Coronary artery (tissue), 2 donors: ENCODE measurements around the gene CD163.

Experiments
- DNase-seq: peaks from one replicate; pipeline ENCODE4 v3.0.0-alpha.2; 2017; ENCODE audit warnings: low spot score
- H3K27ac ChIP-seq, 2 donors: fragments of 200-600 bp; sonication (generic); one replicate each; pipeline ENCODE4 v1.5.1; 2016 to 2019
- H3K4me3 ChIP-seq: fragments of 200-600 bp; sonication (generic); 2 replicates; pipeline ENCODE4 v1.5.1; 2016; ENCODE audit warnings: mild to moderate bottlenecking, moderate library complexity
- TF ChIP-seq, protein P1 (sequence below): fragments of 200-600 bp; sonication (generic); IDR thresholded peaks from one replicate; pipeline ENCODE4 v1.5.1; 2019; ENCODE audit warnings: antibody characterized with exemption

The CD163 gene

DNA sequence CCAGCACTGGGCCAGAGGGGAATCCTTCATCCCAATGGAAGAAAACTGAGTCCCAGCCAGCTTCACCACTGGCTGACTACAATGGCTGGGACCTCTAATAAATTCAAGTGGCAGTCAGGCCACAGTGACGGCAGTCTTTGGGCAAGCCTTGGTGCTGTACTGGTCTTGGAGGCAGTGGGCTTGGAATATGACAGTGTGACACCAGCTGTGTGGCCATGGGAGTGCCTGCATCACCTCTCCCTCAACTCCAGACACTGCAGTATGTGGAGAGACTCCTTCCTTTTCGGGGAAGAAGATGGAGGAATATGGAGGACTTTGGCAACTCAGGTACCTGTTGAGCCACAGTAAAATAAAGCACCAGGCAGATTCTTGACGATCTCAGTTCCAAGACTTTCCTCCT is 43.6 kb downstream of the CD163 start:
- Histone ChIP-seq H3K4me3 (no peak overlapping the region), H3K27ac (no peak overlapping the region)
- TF ChIP-seq, protein P1, sequence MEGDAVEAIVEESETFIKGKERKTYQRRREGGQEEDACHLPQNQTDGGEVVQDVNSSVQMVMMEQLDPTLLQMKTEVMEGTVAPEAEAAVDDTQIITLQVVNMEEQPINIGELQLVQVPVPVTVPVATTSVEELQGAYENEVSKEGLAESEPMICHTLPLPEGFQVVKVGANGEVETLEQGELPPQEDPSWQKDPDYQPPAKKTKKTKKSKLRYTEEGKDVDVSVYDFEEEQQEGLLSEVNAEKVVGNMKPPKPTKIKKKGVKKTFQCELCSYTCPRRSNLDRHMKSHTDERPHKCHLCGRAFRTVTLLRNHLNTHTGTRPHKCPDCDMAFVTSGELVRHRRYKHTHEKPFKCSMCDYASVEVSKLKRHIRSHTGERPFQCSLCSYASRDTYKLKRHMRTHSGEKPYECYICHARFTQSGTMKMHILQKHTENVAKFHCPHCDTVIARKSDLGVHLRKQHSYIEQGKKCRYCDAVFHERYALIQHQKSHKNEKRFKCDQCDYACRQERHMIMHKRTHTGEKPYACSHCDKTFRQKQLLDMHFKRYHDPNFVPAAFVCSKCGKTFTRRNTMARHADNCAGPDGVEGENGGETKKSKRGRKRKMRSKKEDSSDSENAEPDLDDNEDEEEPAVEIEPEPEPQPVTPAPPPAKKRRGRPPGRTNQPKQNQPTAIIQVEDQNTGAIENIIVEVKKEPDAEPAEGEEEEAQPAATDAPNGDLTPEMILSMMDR, result no peak
- DNase-seq, result no peak

DNA sequence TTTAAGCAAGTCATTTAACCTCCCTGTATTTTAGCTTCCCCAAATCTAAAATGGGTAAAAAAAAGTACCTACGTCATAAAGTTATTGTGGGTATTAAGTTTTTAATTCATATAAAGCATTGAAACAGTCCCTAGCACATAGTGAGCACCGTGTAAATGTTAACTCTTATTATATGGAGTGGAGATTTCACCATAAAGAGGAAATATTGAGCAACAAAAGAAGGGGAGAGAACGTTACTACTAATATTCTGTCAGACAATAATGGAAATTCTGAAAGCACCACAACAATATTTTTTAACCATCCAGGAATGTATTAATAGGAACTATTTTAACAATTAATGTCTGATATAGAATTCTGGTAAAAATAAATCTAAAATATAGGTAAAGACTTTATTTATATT is 51.8 kb downstream of the CD163 start:
- TF ChIP-seq, protein P1, result no peak
- no peak for DNase-seq
- Histone ChIP-seq H3K4me3 (no peak overlapping the region), H3K27ac (no peak overlapping the region)

DNA sequence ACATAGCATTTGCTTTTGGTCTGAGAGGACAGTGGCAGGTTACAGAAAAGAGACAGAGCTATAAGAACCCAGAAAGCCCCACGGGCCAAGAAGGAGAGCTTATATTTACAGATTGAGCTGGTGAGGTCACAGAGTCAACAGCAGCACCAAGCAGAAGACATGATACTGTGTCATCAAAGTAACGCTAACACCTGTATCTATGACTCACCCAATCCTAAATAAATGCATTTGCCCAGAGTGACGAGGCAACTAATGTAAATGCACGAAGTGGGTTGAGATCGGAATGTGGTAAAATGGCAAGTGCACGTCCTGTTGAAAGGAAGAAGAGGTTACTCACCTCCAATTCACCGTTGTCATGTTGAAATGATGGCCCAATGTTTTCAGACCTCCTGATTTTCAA is 52.9 kb downstream of the CD163 start:
- no peak for DNase-seq
- TF ChIP-seq, protein P1, result no peak
- H3K27ac ChIP-seq, result no peak overlapping the region
- H3K4me3 ChIP-seq, result no peak overlapping the region

DNA sequence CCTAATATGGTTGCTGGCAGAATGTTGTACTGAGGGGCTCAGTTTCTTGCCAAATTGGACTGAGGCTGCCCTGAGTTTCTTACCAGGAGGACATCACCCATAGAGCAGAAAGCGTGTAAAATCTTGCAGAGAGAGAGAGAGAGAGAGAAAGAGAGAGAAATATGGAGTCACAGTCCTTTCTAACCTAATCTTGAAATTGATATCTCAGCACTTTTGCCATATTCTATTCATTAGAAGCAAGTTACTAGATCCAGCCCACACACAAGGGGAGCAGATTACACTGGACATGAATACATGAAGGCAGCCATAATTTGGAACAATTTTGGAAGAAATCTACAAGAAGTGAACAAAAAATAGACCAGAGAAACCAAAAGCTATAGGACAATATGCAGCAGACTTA is 55.5 kb downstream of the CD163 start:
- Histone ChIP-seq H3K27ac (no peak overlapping the region), H3K4me3 (no peak overlapping the region)
- TF ChIP-seq, protein P1, result no peak
- no peak for DNase-seq

DNA sequence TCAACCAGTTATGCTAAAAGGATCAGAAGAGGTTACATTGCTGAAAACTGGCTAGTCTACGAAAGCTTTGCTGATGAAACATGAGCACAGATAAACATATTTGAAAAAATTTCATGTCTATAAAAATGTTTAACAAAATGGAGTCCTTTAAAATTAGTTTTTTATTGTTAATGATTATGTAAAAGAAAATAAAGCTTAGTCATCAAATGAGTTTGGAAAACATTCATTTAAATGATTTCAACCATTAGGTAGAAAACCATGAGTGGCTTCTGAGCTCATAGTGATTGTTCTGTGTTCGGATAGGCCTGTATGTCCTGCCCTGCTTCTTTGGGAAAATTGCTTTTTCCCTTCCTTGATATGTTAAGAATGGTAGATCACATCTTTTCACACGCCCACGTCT is 59.0 kb downstream of the CD163 start:
- TF ChIP-seq, protein P1, result no peak
- Histone ChIP-seq H3K27ac (no peak overlapping the region), H3K4me3 (no peak overlapping the region)
- no peak for DNase-seq

DNA sequence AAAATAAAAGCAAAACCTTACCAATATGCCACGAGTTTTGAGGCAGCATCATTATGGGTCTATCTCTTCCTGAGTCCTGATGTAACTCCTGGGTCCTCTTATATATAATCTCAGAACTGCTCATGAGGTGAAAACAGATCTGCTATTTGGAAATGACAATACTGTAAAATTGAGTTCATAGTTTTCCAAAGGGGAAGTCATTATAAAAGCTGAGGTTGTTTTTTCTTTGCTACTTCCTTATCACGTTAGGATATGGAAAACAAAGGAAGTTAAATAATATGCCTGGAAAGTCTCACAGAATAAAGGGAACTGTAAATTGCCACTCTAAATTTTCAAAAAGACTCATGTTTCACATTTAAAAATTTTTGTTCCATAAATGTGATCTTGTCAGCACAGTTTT is 59.5 kb downstream of the CD163 start, which contains the start of gene CD163L1:
CD163L1 (minus strand) TSS at position 78 of the 400 bp plus-strand sequence; CDS start at position 52, 26 bp downstream.
- TF ChIP-seq, protein P1, result no peak
- no peak for DNase-seq
- Histone ChIP-seq H3K4me3 (no peak within 1 kb of the TSS), H3K27ac (no peak within 1 kb of the TSS)

DNA sequence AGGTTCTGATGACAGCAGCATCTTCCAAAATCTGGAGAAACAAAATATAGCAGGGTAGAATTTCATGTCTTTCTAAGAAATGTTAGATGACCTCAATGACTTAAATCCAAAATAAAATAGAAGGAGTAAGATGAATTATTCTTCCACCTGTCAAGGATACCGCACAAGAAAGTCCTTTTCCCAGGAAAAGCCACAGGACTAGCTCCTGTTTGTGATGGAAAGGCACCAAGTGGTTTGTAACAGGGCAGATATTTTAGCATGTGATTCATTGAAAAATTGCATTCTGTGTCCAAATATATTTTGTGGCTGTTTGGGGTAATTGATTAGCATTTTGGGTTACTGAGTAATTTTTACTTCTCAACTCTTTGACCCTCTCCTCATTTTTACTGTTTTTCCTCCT is 62.4 kb downstream of the CD163 start:
- no peak for DNase-seq
- Histone ChIP-seq H3K4me3 (no peak overlapping the region), H3K27ac (no peak overlapping the region)
- TF ChIP-seq, protein P1, result no peak
